GM12878 (cell line): Measurements from ENCODE around the gene ZNF766. TPM values are rescaled to one million over a fixed set of nuclear protein-coding genes. Genes with fewer than 3 reads are reported as not detected.
A peak's percentile ranks its signal among the peaks of the same experiment; 100 is the strongest.

Experiments
- ATAC-seq: fragments of 200-7000 bp; cut with Tn5 transposase; 3 replicates; pipeline ENCODE4 v1.9.1; 2020; ENCODE audit warnings: mild to moderate bottlenecking, moderate library complexity
- BruUV-seq: library from RNA; stranded (reverse); fragments of 400-500 nt; replicated peaks from 2 replicates; lab custom pipeline; 2021; lab: Mats Ljungman, UMichigan
- CTCF ChIA-PET: fragments of 300-600 bp; sonication (Branson Sonifier 250); formaldehyde crosslinking; extraction: SDS; loops from one replicate; lab custom pipeline; 2021; ENCODE audit warnings: inconsistent platforms; lab: Yijun Ruan, JAX
- POLR2A ChIA-PET: fragments of 350-600 bp; formaldehyde crosslinking; extraction: SDS; loops from one replicate; lab custom pipeline; 2021; ENCODE audit warnings: inconsistent platforms; lab: Charles Lee
- RAD21 ChIA-PET: fragments of 300-600 bp; sonication (Branson Sonifier 250); formaldehyde crosslinking; loops from one replicate; lab custom pipeline; 2023; ENCODE audit warnings: antibody characterized with exemption; ENCODE audit not compliant: unreplicated experiment; lab: Charles Lee
- SMC1A ChIA-PET: fragments of 300-600 bp; sonication (Branson Sonifier 250); formaldehyde crosslinking; loops from one replicate; lab custom pipeline; 2023; ENCODE audit not compliant: unreplicated experiment, uncharacterized antibody; lab: Charles Lee
- DNase-seq: peaks from one replicate; pipeline ENCODE4 v3.0.0-alpha.2; 2011; ENCODE audit warnings: low read depth, low spot score
- FAIRE-seq: peaks from 3 replicates; lab custom pipeline; 2011; peaks lifted over from hg19 to GRCh38; lab: Jason Lieb, UNC
- H2AFZ ChIP-seq: 2 replicates; pipeline ENCODE4 v1.6.0; 2011; ENCODE audit warnings: low read depth, low read length, control low read depth; ENCODE audit not compliant: control insufficient read depth
- H3K27ac ChIP-seq: 2 replicates; pipeline ENCODE4 v1.5.1; 2011; ENCODE audit warnings: control low read depth; ENCODE audit not compliant: control insufficient read depth, insufficient read depth
- H3K27me3 ChIP-seq, 2 experiments: replicated peaks in 1 of 2; 2 replicates each; pipeline versions ENCODE4 v1.6.0 to v1.6.1; 2011; ENCODE audit warnings: low read length in 1 of 2; ENCODE audit not compliant: control insufficient read depth in 2 of 2, insufficient read depth in 2 of 2
- H3K36me3 ChIP-seq, 2 experiments: 2 replicates each; pipeline ENCODE4 v1.5.1; 2011; ENCODE audit warnings: low read length in 1 of 2; ENCODE audit not compliant: control insufficient read depth in 2 of 2, insufficient read depth in 2 of 2
- H3K4me1 ChIP-seq: 2 replicates; pipeline ENCODE4 v1.6.1; 2011; ENCODE audit warnings: mild to moderate bottlenecking, low read length, moderate library complexity, mixed read lengths; ENCODE audit not compliant: control insufficient read depth, insufficient read depth
- H3K4me2 ChIP-seq: 2 replicates; pipeline ENCODE4 v1.6.0; 2011; ENCODE audit warnings: control low read depth; ENCODE audit not compliant: control insufficient read depth, insufficient read depth
- H3K4me3 ChIP-seq: fragments of 200-600 bp; sonication (generic); 2 replicates; pipeline ENCODE4 v1.5.1; 2016
- H3K79me2 ChIP-seq: 2 replicates; pipeline ENCODE4 v1.6.0; 2011; ENCODE audit warnings: low read length; ENCODE audit not compliant: control insufficient read depth, insufficient read depth
- H3K9ac ChIP-seq: 2 replicates; pipeline ENCODE4 v1.8.0; 2011; ENCODE audit warnings: low read length, control low read depth, mixed read lengths; ENCODE audit not compliant: control insufficient read depth, insufficient read depth
- H3K9me3 ChIP-seq: replicated peaks from 3 replicates; pipeline ENCODE4 v1.5.1; 2011; ENCODE audit warnings: mild to moderate bottlenecking, low read length; ENCODE audit not compliant: control insufficient read depth, insufficient read depth
- H4K20me1 ChIP-seq: 2 replicates; pipeline ENCODE4 v1.6.0; 2011; ENCODE audit not compliant: control insufficient read depth, insufficient read depth
- CHD1 ChIP-seq: IDR thresholded peaks from 2 replicates; pipeline ENCODE4 v1.6.1; 2012; ENCODE audit warnings: low read depth, low read length, improper control_type of control experiment
- CTCF ChIP-seq, 3 experiments: IDR thresholded peaks in 2 of 3; conservative IDR thresholded peaks in 1 of 3; 2 replicates each; pipeline ENCODE4 v1.5.1; 2011; ENCODE audit warnings: low read depth in 3 of 3, low read length in 3 of 3, mild to moderate bottlenecking in 3 of 3, control low read depth in 2 of 3, moderate library complexity in 2 of 3, inconsistent platforms in 1 of 3, mixed read lengths in 1 of 3; ENCODE audit not compliant: control insufficient read depth in 2 of 3, insufficient read depth in 1 of 3; ENCODE audit errors: extremely low read depth in 1 of 3
- E4F1 ChIP-seq: fragments of 450-650 bp; IDR thresholded peaks from 2 replicates; pipeline ENCODE4 v1.6.1; 2018; ENCODE audit warnings: borderline replicate concordance, mild to moderate bottlenecking; ENCODE audit not compliant: partially characterized antibody
- EP300 ChIP-seq, 2 experiments: fragments of 150-350 bp in 1 of 2; IDR thresholded peaks; 2 replicates each; pipeline ENCODE4 v1.6.1; 2011 to 2012; ENCODE audit warnings: low read depth in 2 of 2, low read length in 2 of 2, borderline replicate concordance in 1 of 2, improper control_type of control experiment in 1 of 2, inconsistent platforms in 1 of 2; ENCODE audit not compliant: control insufficient read depth in 1 of 2
- ESRRA ChIP-seq: IDR thresholded peaks from 2 replicates; pipeline ENCODE4 v1.6.1; 2012; ENCODE audit warnings: mild to moderate bottlenecking, low read length, improper control_type of control experiment
- HDAC2 ChIP-seq: fragments of 200-600 bp; sonication (generic); IDR thresholded peaks from 2 replicates; pipeline ENCODE4 v1.6.1; 2017
- KDM1A ChIP-seq: fragments of 200-600 bp; sonication (generic); IDR thresholded peaks from 2 replicates; pipeline ENCODE4 v1.6.1; 2016; ENCODE audit warnings: borderline replicate concordance
- MLLT1 ChIP-seq: fragments of 450-650 bp; IDR thresholded peaks from 2 replicates; pipeline ENCODE4 v1.6.1; 2016; ENCODE audit warnings: mild to moderate bottlenecking
- MYC ChIP-seq: IDR thresholded peaks from 2 replicates; pipeline ENCODE4 v1.6.1; 2011; ENCODE audit warnings: mild to moderate bottlenecking, low read length, moderate library complexity, inconsistent platforms; ENCODE audit not compliant: insufficient read depth, insufficient replicate concordance, insufficient read length, severe bottlenecking
- NFYA ChIP-seq: IDR thresholded peaks from 2 replicates; pipeline ENCODE4 v1.6.1; 2011; ENCODE audit warnings: low read depth, mild to moderate bottlenecking, low read length, improper control_type of control experiment, borderline replicate concordance
- RAD21 ChIP-seq: IDR thresholded peaks from 2 replicates; pipeline ENCODE4 v1.6.1; 2011; ENCODE audit warnings: mild to moderate bottlenecking, low read depth, low read length, moderate library complexity; ENCODE audit not compliant: insufficient read depth
- SMARCA5 ChIP-seq: fragments of 450-650 bp; IDR thresholded peaks from 2 replicates; pipeline ENCODE4 v1.6.1; 2017; ENCODE audit warnings: mild to moderate bottlenecking
- SMC3 ChIP-seq: IDR thresholded peaks from 2 replicates; pipeline ENCODE4 v1.6.1; 2011; ENCODE audit warnings: low read length, improper control_type of control experiment, borderline replicate concordance
- SUZ12 ChIP-seq: fragments of 200-600 bp; sonication (generic); IDR thresholded peaks from one replicate; pipeline ENCODE4 v1.6.1; 2018; ENCODE audit warnings: antibody characterized with exemption, mild to moderate bottlenecking; ENCODE audit not compliant: unreplicated experiment
- WGBS: methylation state at CpG from one replicate; pipeline ENCODE4 v1.1.6; 2016; ENCODE audit warnings: low lambda C conversion rate; ENCODE audit not compliant: insufficient replicate concordance, insufficient coverage; ENCODE audit errors: missing lambda C conversion rate; 5-methylcytosine and 5-hydroxymethylcytosine counted together
- in situ Hi-C: fragments of 300-500 bp; cut with MboI; formaldehyde crosslinking; loops from 9 replicates; pipeline ENCODE4 v1.14.3; 2018; ENCODE audit warnings: mixed read lengths
- intact Hi-C: fragments of 100-400 bp; cut with micrococcal nuclease; formaldehyde crosslinking; loops from one replicate; pipeline ENCODE4 v1.14.2; 2022; ENCODE audit not compliant: unreplicated experiment
- polyA plus RNA-seq, 11 experiments: library from polyadenylated mRNA; depleted of rRNA in 4 of 11; unstranded in 6 of 11; stranded (reverse) in 5 of 11; fragments of >200 nt; fragmentation: Nextera tagmentation in 4 of 11; fragmentation: Illumina TruSeq in 1 of 11; extraction: Ambion mirVana in 4 of 11; extraction: Trizol in 1 of 11; gene quantifications; 1 replicate in 1 of 11; 2 replicates in 10 of 11; pipeline versions ENCODE4 v1.2.1 to v1.2.3, GENCODE V29; 2011 to 2016; ENCODE audit warnings: inconsistent platforms in 2 of 11, missing spikeins in 2 of 11, low read depth in 1 of 11
- total RNA-seq, 4 experiments: library from RNA; depleted of rRNA in 3 of 4; stranded (reverse); fragments of >200 nt in 3 of 4; fragmentation: Illumina TruSeq in 1 of 4; extraction: Trizol in 1 of 4; gene quantifications; 2 replicates each; pipeline versions ENCODE4 v1.2.1 to v1.2.3, GENCODE V29; 2013 to 2021

Gene ZNF766
- total and polyA plus RNA-seq, 10 of the 15 experiments (the other 5 are each of a cell fraction or from before 2014, with no cell fraction given) = 7.2 to 20.0 (median 16.4) TPM

- TF ChIP-seq E4F1 = no peak
- no peak for TF ChIP-seq CHD1
- no peak for TF ChIP-seq SUZ12
- no peak for TF ChIP-seq EP300 (IDR thresholded peaks at IDR 0.05; ENCODE audit: borderline replicate concordance in 1 of 2, control insufficient read depth in 1 of 2, low read depth in 2 of 2, low read length in 2 of 2)
- no peak for TF ChIP-seq MYC
- no peak for TF ChIP-seq KDM1A
Measured at GRCh38 chr19:52237197-52237596, 32.2 kb upstream of the ZNF766 start (continued).

GRCh38 chr19:52237771-52238400, 31.5 kb upstream of the ZNF766 start:
- ATAC-seq (peak; percentile 79), FAIRE-seq (peak; percentile 90), DNase-seq (peak; percentile 19)
- Histone ChIP-seq H3K27me3 (no peaks in the 10 kb centered on the region), H4K20me1 (no peaks in the 10 kb centered on the region), H3K4me2 (no peak overlapping the region), H3K27ac (no peak overlapping the region), H3K9me3 (no peaks in the 10 kb centered on the region), H3K4me1 (no peaks in the 10 kb centered on the region), H2AFZ (no peak overlapping the region), H3K9ac (no peak overlapping the region), H3K36me3 (no peaks in the 10 kb centered on the region), H3K79me2 (no peaks in the 10 kb centered on the region), H3K4me3 (no peak overlapping the region)
- in situ Hi-C loops = no loop called here
- POLR2A ChIA-PET = no interaction called here
- RAD21 ChIA-PET = interaction anchor here (0.9 to 1.9 kb wide), 4 partner anchors 49 to 460 kb away, joined by 3 to 8 read pairs (median 6); partner anchors contain the start of genes PPP2R1A and ZNF616
- intact Hi-C loops = loop anchor here (1.0 to 5.0 kb wide), 2 partner anchors 99 to 311 kb away; partner anchors contain the start of genes ZNF613 and ZNF616
- CTCF ChIA-PET = interaction anchor here (0.7 to 3.0 kb wide), 19 partner anchors 9 to 1095 kb away, joined by 3 to 52 read pairs (median 4); partner anchors contain the start of genes PPP2R1A, ZNF616 and ZNF836
- WGBS = 18% methylated on average over 8 of the region's 8 CpGs
- SMC1A ChIA-PET = interaction anchor here (0.6 to 2.0 kb wide), 9 partner anchors 31 to 577 kb away, joined by 3 to 21 read pairs (median 3); partner anchors contain the start of genes PPP2R1A and ZNF616
- TF ChIP-seq SMC3 (peak; percentile 73), CTCF (IDR thresholded peaks at IDR 0.05 in 2 of 3, conservative IDR thresholded peaks at IDR 0.05 in 1 of 3; ENCODE audit: control insufficient read depth in 2 of 3, extremely low read depth in 1 of 3, insufficient read depth in 1 of 3, low read depth in 3 of 3, low read length in 3 of 3) (peak; percentile 83 to 89 (median 88)), NFYA (no peak), HDAC2 (no peak), RAD21 (peak; percentile 86), MLLT1 (no peak), SMARCA5 (0 out of 2 replicates have a peak, but pooled peaks have one; percentile 25), ESRRA (no peak)
- no TSS peak for BruUV-seq
